ENCODE measurements around the gene XIAP.
"Not testable (repeated sequence)": the region's sequence is repeated elsewhere in the genome, so short reads cannot be mapped to it uniquely, and the experiment has no call there.

The XIAP gene

GRCh38 chrX:123859846-123860838, at the start of gene XIAP:
Gene XIAP, plus strand, starts transcription at chrX:123860053. Its CDS starts 25,610 bp downstream, at chrX:123885663.
- peak; percentile 14 to 43 (median 42) for DNase-seq

- DNase-seq: no peak
These were observed 45.5 kb upstream of the XIAP start for GRCh38 chrX:123814343-123814742.

- DNase-seq: not testable (repeated sequence)
These were observed 44.9 kb upstream of the XIAP start for GRCh38 chrX:123814934-123815394.

GRCh38 chrX:123817288-123817894, 42.5 kb upstream of the XIAP start:
- no peak for DNase-seq

GRCh38 chrX:123818243-123818642, 41.6 kb upstream of the XIAP start:
- no peak for DNase-seq

- DNase-seq: no peak
These were observed 36.9 kb upstream of the XIAP start for GRCh38 chrX:123822965-123823364.

- no peak for DNase-seq
These were observed 29.5 kb upstream of the XIAP start for GRCh38 chrX:123830309-123830708.

- DNase-seq: peak; percentile 1 to 35 (median 5)
These were observed 26.5 kb upstream of the XIAP start for GRCh38 chrX:123833387-123833786.

- no peak for DNase-seq
These were observed 25.7 kb upstream of the XIAP start for GRCh38 chrX:123834116-123834515.

GRCh38 chrX:123835661-123836371, 24.0 kb upstream of the XIAP start:
- no peak for DNase-seq

- DNase-seq: not testable (repeated sequence)
These were observed 14.7 kb upstream of the XIAP start for GRCh38 chrX:123845129-123845528.

- no peak for DNase-seq
These were observed 13.2 kb upstream of the XIAP start for GRCh38 chrX:123846577-123847038.

GRCh38 chrX:123847056-123847455, 12.8 kb upstream of the XIAP start:
- DNase-seq: no peak

GRCh38 chrX:123849096-123849495, 10.8 kb upstream of the XIAP start:
- DNase-seq: no peak

- not testable (repeated sequence) for DNase-seq
These were observed 9.9 kb upstream of the XIAP start for GRCh38 chrX:123849906-123850305.

GRCh38 chrX:123851079-123851478, 8.8 kb upstream of the XIAP start:
- no peak for DNase-seq

GRCh38 chrX:123854329-123854728, 5.5 kb upstream of the XIAP start:
- no peak for DNase-seq

- DNase-seq: peak in 2 of 4 experiments; percentile 42
These were observed 426 bp upstream of the XIAP start for GRCh38 chrX:123859409-123859845.

- DNase-seq: no peak
These were observed 1.1 kb downstream of the XIAP start for GRCh38 chrX:123860983-123861382.

- no peak for DNase-seq
These were observed 9.6 kb downstream of the XIAP start for GRCh38 chrX:123869488-123869887.

GRCh38 chrX:123871309-123871708, 11.5 kb downstream of the XIAP start:
- DNase-seq: no peak

GRCh38 chrX:123873956-123874355, 14.1 kb downstream of the XIAP start:
- no peak for DNase-seq

GRCh38 chrX:123876177-123876576, 16.3 kb downstream of the XIAP start:
- DNase-seq: no peak
